SK-N-SH (cell line): ENCODE results near the gene CALD1. TPM values are rescaled to one million over a fixed set of nuclear protein-coding genes. Genes with fewer than 3 reads are reported as not detected.

Experiments
- CTCF ChIA-PET: fragments of 300-600, 350-600 bp; formaldehyde crosslinking; extraction: SDS; loops from one replicate; lab custom pipeline; 2021; lab: Yijun Ruan, JAX
- POLR2A ChIA-PET: fragments of 350-600 bp; sonication (Branson Sonifier 250); formaldehyde crosslinking; extraction: SDS; loops from one replicate; lab custom pipeline; 2020; ENCODE audit warnings: antibody characterized with exemption, inconsistent platforms; lab: Yijun Ruan, JAX
- DNase-seq: peaks from one replicate; pipeline ENCODE4 v3.0.0; 2012
- H2AFZ ChIP-seq: fragments of 200-600 bp; sonication (generic); 2 replicates; pipeline ENCODE4 v1.8.1; 2016; ENCODE audit warnings: antibody characterized with exemption, mild to moderate bottlenecking, low read depth
- H3F3A ChIP-seq: fragments of 200-600 bp; sonication (generic); replicated peaks from 2 replicates; pipeline ENCODE3; 2016; ENCODE audit warnings: antibody characterized with exemption, mild to moderate bottlenecking; ENCODE audit not compliant: insufficient read depth
- H3K27ac ChIP-seq, 2 experiments: fragments of 200-500 bp in 1 of 2; fragments of 200-600 bp in 1 of 2; sonication (Bioruptor generic) in 1 of 2; sonication (generic), shearing (Covaris generic) in 1 of 2; 2 replicates each; pipeline versions ENCODE4 v1.5.1 to v1.6.1; 2014 to 2016; ENCODE audit warnings: low read depth in 2 of 2, inconsistent platforms in 1 of 2, low read length in 1 of 2, mild to moderate bottlenecking in 1 of 2, mixed read lengths in 1 of 2
- H3K27me3 ChIP-seq: fragments of 200-600 bp; sonication (generic), shearing (Covaris generic); 2 replicates; pipeline ENCODE4 v1.6.1; 2016; ENCODE audit warnings: mixed run types; ENCODE audit not compliant: insufficient read depth
- H3K36me3 ChIP-seq, 2 experiments: fragments of 200-500 bp in 1 of 2; fragments of 200-600 bp in 1 of 2; sonication (Bioruptor generic) in 1 of 2; sonication (generic) in 1 of 2; replicated peaks in 1 of 2; 2 replicates each; pipeline versions ENCODE3 to v1.5.1; 2014 to 2016; ENCODE audit warnings: low read length in 1 of 2, mild to moderate bottlenecking in 1 of 2; ENCODE audit not compliant: insufficient read depth in 2 of 2, control insufficient read depth in 1 of 2
- H3K4me1 ChIP-seq, 2 experiments: fragments of 200-500 bp in 1 of 2; fragments of 200-600 bp in 1 of 2; sonication (Bioruptor generic) in 1 of 2; sonication (generic), shearing (Covaris generic) in 1 of 2; 2 replicates each; pipeline versions ENCODE4 v1.5.1 to v1.6.1; 2014 to 2016; ENCODE audit warnings: low read depth in 1 of 2, low read length in 1 of 2, mixed run types in 1 of 2; ENCODE audit not compliant: insufficient read depth in 2 of 2, control insufficient read depth in 1 of 2
- H3K4me2 ChIP-seq: fragments of 200-600 bp; sonication (generic), shearing (Covaris generic); 2 replicates; pipeline ENCODE4 v1.6.1; 2017; ENCODE audit warnings: mixed run types
- H3K4me3 ChIP-seq, 2 experiments: fragments of 200-500 bp in 1 of 2; fragments of 200-600 bp in 1 of 2; sonication (Bioruptor generic) in 1 of 2; sonication (generic), shearing (Covaris generic) in 1 of 2; 2 replicates each; pipeline versions ENCODE4 v1.5.1 to v1.8.1; 2014 to 2016; ENCODE audit warnings: low read depth in 2 of 2, inconsistent platforms in 1 of 2, low read length in 1 of 2, mild to moderate bottlenecking in 1 of 2, mixed read lengths in 1 of 2, moderate library complexity in 1 of 2
- H3K79me2 ChIP-seq: fragments of 200-600 bp; sonication (generic); 2 replicates; pipeline ENCODE4 v1.8.1; 2017; ENCODE audit warnings: mild to moderate bottlenecking; ENCODE audit not compliant: insufficient read depth
- H3K9ac ChIP-seq: fragments of 200-600 bp; sonication (generic); 2 replicates; pipeline ENCODE4 v1.6.1; 2017; ENCODE audit warnings: mixed run types
- H3K9me2 ChIP-seq: fragments of 200-600 bp; sonication (generic); 2 replicates; pipeline ENCODE4 v1.6.1; 2017; ENCODE audit warnings: mixed run types
- H3K9me3 ChIP-seq: fragments of 200-600 bp; sonication (generic); 2 replicates; pipeline ENCODE4 v1.6.1; 2017; ENCODE audit warnings: mixed run types, mild to moderate bottlenecking, moderate library complexity
- H4K20me1 ChIP-seq: fragments of 200-600 bp; sonication (generic); 2 replicates; pipeline ENCODE4 v1.6.1; 2017; ENCODE audit warnings: mild to moderate bottlenecking, mixed run types; ENCODE audit not compliant: insufficient read depth
- EP300 ChIP-seq, 2 experiments: IDR thresholded peaks; 2 replicates each; pipeline versions ENCODE4 v1.4.0 to v1.6.1; 2012; ENCODE audit warnings: borderline replicate concordance in 1 of 2, low read depth in 1 of 2, low read length in 1 of 2
- EZH2phosphoT487 ChIP-seq: fragments of 200-600 bp; sonication (generic); IDR thresholded peaks from 2 replicates; pipeline ENCODE4 v1.6.1; 2017; ENCODE audit warnings: low read depth, mixed run types, mild to moderate bottlenecking, antibody characterized with exemption, moderate library complexity, borderline replicate concordance
- FOXJ3 ChIP-seq: sonication (generic); formaldehyde crosslinking; IDR thresholded peaks from 2 replicates; pipeline ENCODE4 v1.5.1; 2020; ENCODE audit warnings: mild to moderate bottlenecking, missing genetic modification reagents
- GABPA ChIP-seq: IDR thresholded peaks from 2 replicates; pipeline ENCODE4 v1.4.0; 2012; ENCODE audit warnings: low read depth, mild to moderate bottlenecking
- GATA2 ChIP-seq: sonication (generic); formaldehyde crosslinking; IDR thresholded peaks from 2 replicates; pipeline ENCODE4 v1.5.0; 2020; ENCODE audit warnings: mild to moderate bottlenecking, missing genetic modification reagents
- MEF2A ChIP-seq: IDR thresholded peaks from 2 replicates; pipeline ENCODE4 v1.4.0; 2012; ENCODE audit warnings: low read depth, borderline replicate concordance
- NRF1 ChIP-seq: IDR thresholded peaks from 2 replicates; pipeline ENCODE4 v1.6.1; 2012; ENCODE audit warnings: low read depth, mild to moderate bottlenecking, low read length
- PBX3 ChIP-seq: IDR thresholded peaks from 2 replicates; pipeline ENCODE4; 2012
- RCOR1 ChIP-seq: fragments of 150-350 bp; IDR thresholded peaks from 2 replicates; pipeline ENCODE4 v1.6.1; 2017; ENCODE audit warnings: antibody characterized with exemption, low read length
- RXRA ChIP-seq: IDR thresholded peaks from 2 replicates; pipeline ENCODE4 v1.4.0; 2012; ENCODE audit warnings: low read depth, mild to moderate bottlenecking, borderline replicate concordance
- TAF1 ChIP-seq: IDR thresholded peaks from 2 replicates; pipeline ENCODE4 v1.6.1; 2012; ENCODE audit warnings: low read depth, mild to moderate bottlenecking, low read length, moderate library complexity, borderline replicate concordance
- TCF12 ChIP-seq: IDR thresholded peaks from 2 replicates; pipeline ENCODE4 v1.4.0; 2012
- USF1 ChIP-seq: IDR thresholded peaks from 2 replicates; pipeline ENCODE4 v1.4.0; 2012; ENCODE audit warnings: low read depth, borderline replicate concordance
- WGBS: methylation state at CpG from one replicate; pipeline ENCODE4 v1.1.6; 2017; ENCODE audit warnings: low lambda C conversion rate; 5-methylcytosine and 5-hydroxymethylcytosine counted together
- polyA plus RNA-seq, 3 experiments: library from polyadenylated mRNA; depleted of rRNA; stranded (reverse); fragments of >200 nt; gene quantifications; 2 replicates each; pipeline ENCODE4 v1.2.3, GENCODE V29; 2012
- TF ChIP-seq, protein P1 (sequence below): IDR thresholded peaks from 2 replicates; pipeline ENCODE4 v1.6.1; 2012; ENCODE audit warnings: mild to moderate bottlenecking, low read depth, low read length, moderate library complexity

CALD1 gene
- polyA plus RNA-seq, 1 of the 3 experiments (the other 2 are of a cell fraction) = 299 TPM

GRCh38 chr7:134910214-134910890 is 130.9 kb downstream of the CALD1 start:
- no peak overlapping the region for H3K4me2 ChIP-seq
- ChIA-PET CTCF (no interaction called here), POLR2A (no interaction called here)
- no peaks in the 10 kb centered on the region for H3K9me3 ChIP-seq
- no peak for DNase-seq
- H4K20me1 ChIP-seq = peaks cover 85% of the 10 kb centered on the region
- no peak overlapping the region for H3K9ac ChIP-seq
- peaks cover 0 to 18% of the 10 kb centered on the region in 2 experiments; a peak in 1 of 4 replicates for H3K4me1 ChIP-seq
- H3K4me3 ChIP-seq = no peak overlapping the region
- H3K27me3 ChIP-seq = no peaks in the 10 kb centered on the region
- H3K79me2 ChIP-seq = peaks cover 100% of the 10 kb centered on the region
- H2AFZ ChIP-seq = no peak overlapping the region
- 94% methylated on average over 4 of the region's 4 CpGs for WGBS
- H3K9me2 ChIP-seq = no peaks in the 10 kb centered on the region
- H3K27ac ChIP-seq = no peak overlapping the region
- H3K36me3 ChIP-seq = peaks cover 32 to 37% of the 10 kb centered on the region in 2 experiments
- peaks cover 29% of the 10 kb centered on the region for H3F3A ChIP-seq
- TF ChIP-seq TCF12 (no peak), USF1 (no peak), FOXJ3 (CRISPR knock-in tag) (no peak), GABPA (no peak), EZH2phosphoT487 (no peak), GATA2 (CRISPR knock-in tag) (no peak), NRF1 (no peak), TAF1 (no peak), RXRA (no peak), RCOR1 (no peak), MEF2A (no peak), EP300 (IDR thresholded peaks at IDR 0.05; ENCODE audit: borderline replicate concordance in 1 of 2, low read depth in 1 of 2, low read length in 1 of 2) (no peak), PBX3 (no peak)
- TF ChIP-seq, protein P1, sequence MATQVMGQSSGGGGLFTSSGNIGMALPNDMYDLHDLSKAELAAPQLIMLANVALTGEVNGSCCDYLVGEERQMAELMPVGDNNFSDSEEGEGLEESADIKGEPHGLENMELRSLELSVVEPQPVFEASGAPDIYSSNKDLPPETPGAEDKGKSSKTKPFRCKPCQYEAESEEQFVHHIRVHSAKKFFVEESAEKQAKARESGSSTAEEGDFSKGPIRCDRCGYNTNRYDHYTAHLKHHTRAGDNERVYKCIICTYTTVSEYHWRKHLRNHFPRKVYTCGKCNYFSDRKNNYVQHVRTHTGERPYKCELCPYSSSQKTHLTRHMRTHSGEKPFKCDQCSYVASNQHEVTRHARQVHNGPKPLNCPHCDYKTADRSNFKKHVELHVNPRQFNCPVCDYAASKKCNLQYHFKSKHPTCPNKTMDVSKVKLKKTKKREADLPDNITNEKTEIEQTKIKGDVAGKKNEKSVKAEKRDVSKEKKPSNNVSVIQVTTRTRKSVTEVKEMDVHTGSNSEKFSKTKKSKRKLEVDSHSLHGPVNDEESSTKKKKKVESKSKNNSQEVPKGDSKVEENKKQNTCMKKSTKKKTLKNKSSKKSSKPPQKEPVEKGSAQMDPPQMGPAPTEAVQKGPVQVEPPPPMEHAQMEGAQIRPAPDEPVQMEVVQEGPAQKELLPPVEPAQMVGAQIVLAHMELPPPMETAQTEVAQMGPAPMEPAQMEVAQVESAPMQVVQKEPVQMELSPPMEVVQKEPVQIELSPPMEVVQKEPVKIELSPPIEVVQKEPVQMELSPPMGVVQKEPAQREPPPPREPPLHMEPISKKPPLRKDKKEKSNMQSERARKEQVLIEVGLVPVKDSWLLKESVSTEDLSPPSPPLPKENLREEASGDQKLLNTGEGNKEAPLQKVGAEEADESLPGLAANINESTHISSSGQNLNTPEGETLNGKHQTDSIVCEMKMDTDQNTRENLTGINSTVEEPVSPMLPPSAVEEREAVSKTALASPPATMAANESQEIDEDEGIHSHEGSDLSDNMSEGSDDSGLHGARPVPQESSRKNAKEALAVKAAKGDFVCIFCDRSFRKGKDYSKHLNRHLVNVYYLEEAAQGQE = no peak
